HepG2 (cell line): ENCODE measurements around the gene TBC1D10B.
"Not testable (repeated sequence)": the region's sequence is repeated elsewhere in the genome, so short reads cannot be mapped to it uniquely, and the experiment has no call there.

Experiments used
- BHLHE40 ChIP-seq: IDR thresholded peaks from 2 replicates; pipeline ENCODE4 v1.6.1; 2011; ENCODE audit warnings: low read length, improper control_type of control experiment
- CTCF ChIP-seq: sonication (generic); formaldehyde crosslinking; IDR thresholded peaks from 2 replicates; pipeline ENCODE4 v1.5.0; 2020; ENCODE audit warnings: mild to moderate bottlenecking, missing genetic modification reagents, moderate library complexity
- FOXM1 ChIP-seq: sonication (generic); formaldehyde crosslinking; IDR thresholded peaks from 2 replicates; pipeline ENCODE4 v1.5.0; 2020; ENCODE audit warnings: missing genetic modification reagents
- HOXA3 ChIP-seq: sonication (generic); formaldehyde crosslinking; IDR thresholded peaks from 2 replicates; pipeline ENCODE4 v1.5.0; 2020; ENCODE audit warnings: missing genetic modification reagents
- ISX ChIP-seq: sonication (generic); formaldehyde crosslinking; conservative IDR thresholded peaks from 2 replicates; pipeline ENCODE4 v1.5.0; 2020; ENCODE audit warnings: missing genetic modification reagents
- KIAA2018 ChIP-seq: sonication (generic); formaldehyde crosslinking; IDR thresholded peaks from 2 replicates; pipeline ENCODE4 v1.5.0; 2020; ENCODE audit warnings: mild to moderate bottlenecking, missing genetic modification reagents, borderline replicate concordance
- MYC ChIP-seq: sonication (generic); formaldehyde crosslinking; IDR thresholded peaks from 2 replicates; pipeline ENCODE4 v1.9.0; 2021; ENCODE audit warnings: missing genetic modification reagents, borderline replicate concordance
- NPAS2 ChIP-seq: sonication (generic); formaldehyde crosslinking; IDR thresholded peaks from 2 replicates; pipeline ENCODE4 v1.8.0; 2022; ENCODE audit warnings: mild to moderate bottlenecking, missing genetic modification reagents, borderline replicate concordance
- PBX3 ChIP-seq: sonication (generic); formaldehyde crosslinking; IDR thresholded peaks from 2 replicates; pipeline ENCODE4 v1.8.1; 2023; ENCODE audit warnings: missing genetic modification reagents, inconsistent platforms, borderline replicate concordance
- ZC3H4 ChIP-seq: sonication (generic); formaldehyde crosslinking; IDR thresholded peaks from 2 replicates; pipeline ENCODE4 v1.4.0; 2020; ENCODE audit warnings: missing genetic modification reagents, borderline replicate concordance
- ZFP36 ChIP-seq: fragments of 150-350 bp; IDR thresholded peaks from 2 replicates; pipeline ENCODE4 v1.6.1; 2018; ENCODE audit warnings: borderline replicate concordance, low read length, low read depth; ENCODE audit not compliant: partially characterized antibody
- ZFP37 ChIP-seq: sonication (generic); formaldehyde crosslinking; IDR thresholded peaks from 2 replicates; pipeline ENCODE4 v1.4.0; 2020; ENCODE audit warnings: missing genetic modification reagents, borderline replicate concordance
- ZNF121 ChIP-seq: sonication (generic); formaldehyde crosslinking; IDR thresholded peaks from 2 replicates; pipeline ENCODE4 v1.5.0; 2020; ENCODE audit warnings: mild to moderate bottlenecking, missing genetic modification reagents
- ZNF274 ChIP-seq: sonication (generic); formaldehyde crosslinking; IDR thresholded peaks from 2 replicates; pipeline ENCODE4 v1.5.1; 2020; ENCODE audit warnings: mild to moderate bottlenecking, missing genetic modification reagents

- TF ChIP-seq HOXA3 (CRISPR knock-in tag); CTCF (CRISPR knock-in tag); ZC3H4 (CRISPR knock-in tag); FOXM1; KIAA2018 (CRISPR knock-in tag); PBX3; MYC (CRISPR knock-in tag); ISX (CRISPR knock-in tag); ZFP36; ZFP37; BHLHE40; ZNF274; ZNF121 (CRISPR knock-in tag); NPAS2 (CRISPR knock-in tag): not testable (repeated sequence)
These were observed 26.3 kb upstream of the TBC1D10B start for GRCh38 chr16:30396627-30397026.
